Activated CD4-positive, alpha-beta T cell treated with anti-CD3 and anti-CD28 coated beads, Interleukin-2, amount 50 U/mL, for 24 hours (primary cell): ENCODE measurements around the gene PPARGC1A.

Experiments
- DNase-seq, 2 donors: peaks; one replicate each; pipeline ENCODE4 v3.0.0-alpha.2; 2020; ENCODE audit warnings: low read depth in 1 of 2, low spot score in 1 of 2

The PPARGC1A gene

DNA sequence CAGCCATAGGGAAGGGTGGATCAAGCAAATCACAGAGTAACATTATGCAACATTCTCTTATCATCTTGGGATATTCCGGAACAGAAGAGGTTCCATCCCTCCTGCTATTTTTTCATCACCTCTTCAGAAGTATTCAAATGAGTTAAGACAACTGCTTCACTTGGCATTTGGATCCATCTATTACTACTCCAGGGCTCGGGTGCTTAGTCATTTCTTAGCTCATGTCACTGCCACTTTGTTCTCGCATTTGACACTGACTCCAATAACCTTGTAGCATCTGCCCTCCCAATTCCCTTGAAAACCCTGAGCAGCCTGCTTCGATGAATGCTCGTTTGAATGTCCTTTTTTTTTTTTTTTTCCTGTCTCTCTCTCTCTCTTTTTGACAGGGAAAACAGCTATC lies 114.9 kb downstream of the PPARGC1A start:
- DNase-seq, result no peak

DNA sequence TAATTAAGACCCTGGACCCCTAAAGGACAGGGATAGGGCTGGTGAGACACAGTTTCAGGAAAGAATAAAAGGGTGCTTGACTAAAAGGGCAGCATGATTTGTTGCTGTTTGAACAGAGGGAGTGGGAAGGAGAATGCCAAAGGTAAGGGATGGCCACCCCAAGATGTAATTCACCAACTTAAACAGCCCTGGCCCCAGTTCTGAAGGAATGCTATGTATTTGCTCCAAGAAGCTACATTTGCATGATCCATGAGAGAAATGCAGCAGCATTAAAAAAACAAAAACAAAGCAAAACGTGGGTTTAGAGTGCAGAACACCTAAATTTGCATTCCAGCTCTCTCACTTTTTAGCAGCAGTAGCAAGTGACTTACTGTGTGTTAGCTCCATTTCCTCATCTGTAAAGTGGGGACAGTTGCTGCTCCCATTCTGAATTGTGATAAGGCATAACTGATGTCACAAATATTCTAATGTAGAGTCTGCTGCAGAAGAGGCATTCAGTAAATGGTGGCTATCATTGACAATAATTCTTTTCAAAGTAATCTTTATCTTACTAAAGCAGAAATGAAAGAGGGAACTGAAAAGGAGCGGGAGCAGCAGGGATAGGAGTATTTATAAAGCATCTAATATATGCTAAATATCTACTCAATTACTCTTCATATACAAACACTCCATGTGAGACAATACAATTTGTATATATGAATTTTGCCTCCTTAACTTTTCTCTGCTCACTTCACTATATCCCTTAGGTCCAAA lies 115.8 kb downstream of the PPARGC1A start:
- no peak for DNase-seq

DNA sequence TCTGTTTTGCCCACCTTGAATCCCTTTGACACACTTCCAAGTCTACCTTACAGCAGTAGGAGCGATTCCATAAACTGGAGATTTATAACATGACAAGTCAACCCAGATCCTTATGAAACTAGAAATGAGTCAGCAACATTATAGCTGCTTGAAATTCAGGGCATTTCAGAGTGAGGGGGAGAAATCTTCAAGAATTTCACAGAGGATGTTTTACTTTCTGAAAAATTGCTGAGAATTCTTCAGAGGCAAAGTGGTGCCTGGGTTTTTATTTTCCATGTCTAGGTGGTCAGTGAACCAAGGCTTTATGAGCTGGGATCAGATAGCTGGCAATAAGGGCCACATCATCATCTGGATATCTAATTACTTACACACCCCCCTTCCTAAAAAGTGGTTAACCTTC lies 119.8 kb downstream of the PPARGC1A start:
- DNase-seq, result no peak

DNA sequence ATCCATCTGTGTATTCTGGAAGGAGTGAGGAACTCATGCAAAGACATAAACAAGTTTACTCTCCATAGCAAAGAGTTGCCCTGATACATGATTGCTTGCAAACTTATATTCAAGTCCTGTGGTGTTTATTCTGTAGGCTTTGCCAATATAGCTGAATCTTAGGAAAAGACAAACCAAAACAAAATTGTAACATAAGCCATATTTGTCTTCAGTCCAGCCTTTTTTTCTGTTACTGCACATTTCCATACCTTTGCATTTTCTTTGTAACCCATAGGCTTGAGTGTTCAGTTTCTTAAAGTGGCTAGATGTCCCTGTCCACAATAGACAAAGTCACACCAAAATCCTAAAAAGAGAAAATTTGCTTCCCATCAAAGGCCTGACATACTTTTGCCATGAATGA lies 120.4 kb downstream of the PPARGC1A start:
- DNase-seq, result no peak

DNA sequence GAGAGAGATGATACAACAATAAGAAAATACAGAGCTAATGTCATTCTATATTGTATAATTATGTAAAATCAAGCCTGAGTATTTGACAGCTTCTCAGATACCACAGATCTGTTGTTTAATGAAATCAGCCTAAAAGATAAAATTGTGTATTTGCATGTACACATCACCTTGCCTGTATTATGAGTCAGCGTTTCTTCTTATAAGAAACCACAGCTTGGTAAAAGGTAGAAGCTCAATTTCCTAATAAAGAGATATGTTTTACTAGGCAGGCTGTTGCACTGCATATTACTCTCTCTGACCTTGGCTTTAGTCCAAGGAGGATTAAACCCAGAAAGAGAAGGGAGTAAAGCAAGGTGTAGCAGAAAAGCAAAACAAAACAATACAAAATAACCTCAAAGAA lies 121.3 kb downstream of the PPARGC1A start:
- DNase-seq, result no peak

DNA sequence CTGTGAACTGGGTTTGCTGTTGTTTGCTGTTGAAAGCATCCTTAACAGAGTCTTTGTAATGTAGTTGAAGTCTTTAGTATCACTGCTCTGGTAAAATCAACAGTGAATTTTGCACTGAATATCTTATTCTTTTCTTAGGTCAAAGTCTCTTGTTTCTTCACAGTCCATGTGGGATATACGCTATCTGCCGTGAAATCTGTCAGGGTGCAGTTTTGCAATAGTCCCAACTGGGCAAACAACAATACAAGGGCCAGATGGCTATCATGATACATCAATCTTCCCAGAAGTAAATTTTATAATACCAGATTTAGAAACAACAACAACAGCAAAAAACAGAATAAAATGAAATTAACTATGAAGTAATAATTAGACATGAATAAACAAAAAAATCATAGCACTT lies 123.5 kb downstream of the PPARGC1A start:
- DNase-seq, result no peak

DNA sequence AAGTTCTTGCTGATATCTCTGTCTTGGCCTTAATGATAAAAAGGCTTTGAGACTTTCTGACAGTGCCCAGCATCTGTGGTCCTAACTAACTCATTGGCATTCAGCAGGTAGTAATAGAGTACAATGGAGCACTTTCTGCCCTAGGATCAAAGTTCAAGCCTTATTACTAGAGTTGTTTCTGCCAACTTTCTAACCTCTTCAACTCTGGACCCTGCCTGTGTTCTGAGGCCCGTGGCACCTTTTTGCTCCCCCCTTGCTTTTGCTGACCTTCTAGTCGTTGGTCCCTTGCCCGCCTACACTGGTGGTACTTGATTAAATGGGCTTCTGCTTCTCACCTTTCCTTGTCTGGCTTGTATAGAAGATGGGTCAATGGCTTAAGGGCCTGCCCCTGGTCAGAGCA lies 126.3 kb downstream of the PPARGC1A start:
- no peak for DNase-seq

DNA sequence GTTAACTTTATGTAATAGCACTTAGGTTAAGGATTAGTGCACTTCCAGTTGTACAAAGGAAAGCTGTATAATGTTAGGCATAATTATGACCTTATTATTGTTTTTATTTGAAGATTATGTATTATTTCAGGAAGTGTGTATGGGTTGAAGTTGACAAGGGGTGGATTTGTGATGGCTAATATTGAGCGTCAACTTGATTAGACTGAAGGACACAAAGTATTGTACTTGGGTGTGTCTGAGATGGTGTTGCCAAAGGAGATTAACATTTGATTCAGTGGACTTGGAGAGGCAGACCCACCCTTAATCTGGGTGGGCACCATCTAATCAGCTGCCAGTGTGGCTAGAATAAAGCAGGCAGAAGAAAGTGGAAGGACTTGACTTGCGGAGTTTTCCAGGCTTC lies 127.3 kb downstream of the PPARGC1A start:
- DNase-seq, result no peak

DNA sequence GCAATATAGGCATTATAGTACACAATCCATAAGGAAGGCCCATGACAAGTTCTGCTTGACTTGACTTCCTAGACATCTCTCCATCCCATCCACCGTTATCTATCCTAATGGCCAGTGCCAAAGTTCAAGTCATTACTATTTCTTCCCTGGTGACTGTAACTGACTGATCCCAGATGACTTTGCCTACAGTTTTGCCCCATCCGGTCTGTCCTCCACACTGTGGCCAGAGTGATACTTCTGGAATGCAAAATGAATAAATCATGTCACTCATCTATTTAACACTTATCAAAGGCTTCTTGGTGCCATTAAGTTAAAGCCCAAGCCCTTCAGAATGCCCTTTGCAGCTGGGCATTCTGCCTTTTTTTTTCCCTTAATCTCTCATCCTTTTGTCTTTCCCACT lies 130.8 kb downstream of the PPARGC1A start:
- DNase-seq, result no peak

DNA sequence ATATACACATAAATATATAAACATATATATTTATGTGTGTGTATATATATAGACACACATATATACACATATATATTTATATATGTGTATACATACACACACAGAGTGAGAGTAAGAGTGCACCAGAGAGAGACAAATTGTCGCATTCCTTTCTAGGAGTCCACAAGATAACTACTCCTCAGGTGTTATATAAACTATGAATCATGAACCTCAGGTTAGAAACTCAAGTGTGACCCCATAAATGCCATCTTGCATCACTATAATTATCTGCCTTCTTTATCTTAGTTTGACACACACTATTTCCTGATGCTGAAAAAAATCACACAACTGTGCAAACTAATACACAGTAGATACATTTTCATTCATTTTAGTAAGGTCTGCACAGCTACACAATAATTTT lies 135.2 kb downstream of the PPARGC1A start:
- DNase-seq, result no peak

DNA sequence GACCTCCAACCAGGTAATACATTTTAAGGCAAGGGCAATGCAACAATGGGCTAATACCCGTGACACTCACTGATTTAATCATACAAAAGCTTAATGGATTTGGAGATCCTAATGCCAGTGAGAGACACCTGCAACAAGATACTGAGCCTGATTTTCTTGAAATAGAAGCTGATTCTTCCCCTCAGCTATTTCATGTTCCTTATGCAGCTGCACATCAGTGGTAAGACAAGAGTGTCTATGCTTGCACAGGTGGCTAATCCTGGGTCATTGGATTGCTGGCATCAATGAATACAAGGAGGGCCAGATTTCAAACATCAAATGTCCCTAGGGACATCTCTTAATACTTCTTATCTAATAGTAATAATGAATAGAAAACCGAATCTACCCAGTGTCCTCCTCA lies 139.7 kb downstream of the PPARGC1A start:
- no peak for DNase-seq

DNA sequence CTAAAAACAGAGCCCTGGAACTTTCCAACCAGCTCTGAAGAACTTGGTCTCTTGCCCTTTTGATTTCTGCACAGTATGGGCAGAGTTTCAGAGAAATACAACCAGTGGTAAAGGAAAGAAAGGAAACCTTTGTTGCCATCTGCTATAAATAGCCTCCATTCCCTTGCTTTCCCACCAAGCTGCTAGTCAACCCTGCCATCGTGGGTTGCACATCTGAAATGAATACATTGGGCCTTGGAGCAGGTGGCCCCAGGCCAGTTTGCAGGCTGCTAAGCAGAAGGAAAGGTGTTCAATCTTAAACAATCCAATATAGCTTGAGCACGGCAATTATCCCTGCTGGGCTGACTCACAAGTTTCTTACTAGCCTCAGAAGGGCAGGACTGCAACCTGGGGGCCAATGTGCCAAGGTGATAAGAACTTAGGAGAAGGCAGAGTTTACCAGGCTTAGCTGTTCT lies 142.5 kb downstream of the PPARGC1A start:
- DNase-seq, result no peak

DNA sequence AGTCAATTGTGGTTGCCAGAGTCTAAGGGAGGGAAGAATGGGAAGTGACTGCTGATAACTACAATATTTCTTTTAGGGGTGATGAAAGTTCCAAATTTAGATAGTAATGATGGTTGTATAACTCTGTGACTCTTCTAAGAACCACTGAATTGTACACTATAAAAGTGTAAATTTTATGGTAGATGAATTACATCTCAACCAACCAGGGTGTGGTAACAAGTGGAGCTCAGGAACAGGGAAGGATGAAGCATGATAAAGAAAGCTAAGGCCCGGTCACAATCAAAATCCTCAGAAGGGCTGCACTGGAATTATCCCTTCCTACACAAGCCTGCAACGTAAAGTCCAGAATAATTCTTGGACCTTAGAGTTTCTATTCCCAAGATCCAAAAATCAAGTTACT lies 143.2 kb downstream of the PPARGC1A start:
- DNase-seq, result no peak

DNA sequence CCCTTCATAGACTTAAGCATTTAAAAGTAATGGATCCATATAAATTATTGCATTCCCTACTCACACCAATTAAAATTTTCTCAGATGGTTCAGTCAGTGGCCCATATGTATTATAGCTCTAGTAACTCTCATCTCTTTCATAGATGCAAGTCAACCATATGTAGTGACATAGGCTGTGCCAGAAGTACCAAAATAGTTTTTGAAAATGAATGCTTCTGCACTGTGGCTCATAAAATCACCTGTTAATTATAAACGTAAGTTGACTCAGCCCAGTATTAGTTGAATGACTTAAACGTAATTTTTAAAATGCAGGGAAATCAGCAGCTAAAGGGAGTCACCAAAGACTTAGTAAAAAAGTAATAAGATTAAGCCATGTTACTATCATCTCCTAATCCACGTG lies 143.8 kb downstream of the PPARGC1A start:
- no peak for DNase-seq

DNA sequence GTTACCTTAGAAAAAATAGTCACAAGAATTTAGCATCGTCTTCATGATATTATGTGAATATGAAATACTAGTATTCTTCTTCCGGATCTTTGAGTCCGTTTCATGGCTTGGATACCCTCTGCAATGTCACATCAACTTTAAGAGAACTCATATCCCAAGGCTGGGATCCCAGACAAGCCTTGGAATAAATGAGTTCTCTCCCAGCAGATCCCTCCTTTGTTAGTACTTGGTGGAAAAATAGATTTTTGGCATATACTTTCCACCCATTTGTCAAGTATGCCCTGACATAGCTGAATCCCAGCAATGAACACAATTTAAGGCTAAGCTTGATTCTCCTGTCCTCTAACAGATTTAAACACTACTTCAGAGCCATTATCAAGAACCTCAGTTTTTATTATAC lies 144.5 kb downstream of the PPARGC1A start:
- DNase-seq, result no peak
